G401.6 (cell line): ENCODE results near the gene CHGA.

Source experiments
- FAIRE-seq: peaks from 2 replicates; lab custom pipeline; 2012; peaks lifted over from hg19 to GRCh38; lab: Jason Lieb, UNC

Gene CHGA

DNA sequence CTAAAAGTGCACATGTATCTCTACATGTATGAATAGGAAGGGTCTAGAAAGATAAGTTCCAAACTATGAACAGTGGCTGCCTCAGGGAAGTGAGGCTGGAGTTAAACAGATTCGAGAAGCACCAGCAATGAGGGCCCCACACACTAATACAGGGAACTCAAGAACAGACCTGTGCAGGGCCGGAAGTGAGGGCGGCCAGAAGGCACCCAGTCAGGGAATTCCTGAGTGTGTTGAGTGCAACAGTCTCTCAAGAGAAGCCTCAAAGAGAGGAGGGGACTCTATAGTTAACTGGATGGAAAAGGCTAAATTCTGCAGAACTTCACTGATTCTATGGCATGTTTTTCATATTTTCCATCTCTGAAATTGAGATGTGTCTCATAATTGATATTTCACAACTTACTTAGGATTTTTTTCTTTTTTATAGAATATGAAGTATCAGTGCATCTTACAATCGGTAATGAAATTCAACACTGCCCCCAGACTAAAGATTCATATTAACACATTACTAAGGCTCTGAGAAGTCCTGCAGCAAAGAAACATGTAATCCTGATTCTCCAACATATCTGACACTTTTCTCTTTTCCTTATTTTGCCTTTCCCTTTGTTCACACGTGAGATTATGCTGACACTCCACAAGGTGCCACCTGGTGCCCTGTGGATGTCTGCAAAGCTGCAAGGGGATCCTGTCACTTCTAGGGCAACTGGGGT is 61.3 kb downstream of the CHGA start:
- no peak for FAIRE-seq
